Measurements from ENCODE around the gene SAP130. TPM values are rescaled to one million over a fixed set of nuclear protein-coding genes. Genes with fewer than 3 reads are reported as not detected.

SAP130 gene
- polyA plus RNA-seq, 1 of the 3 experiments (the other 2 are of a cell fraction), result 19.0 TPM

- no peak overlapping the region for H2AFZ ChIP-seq (ENCODE audit: low read depth)
- TF ChIP-seq USF2 (IDR thresholded peaks at IDR 0.05; ENCODE audit: borderline replicate concordance, low read depth, low read length), result no peak
- peak; percentile 81; the same call in 1 of the 2 replicates for TF ChIP-seq RFX5 (IDR thresholded peaks at IDR 0.05; ENCODE audit: low read length)
- no peak for TF ChIP-seq GABPA (IDR thresholded peaks at IDR 0.05; ENCODE audit: low read depth)
- WGBS (ENCODE audit: low lambda C conversion rate), result 97% methylated on average over 6 of the region's 6 CpGs
Measured at GRCh38 chr2:127953128-127953718, 74.6 kb downstream of the SAP130 start.

GRCh38 chr2:127951026-127951425 lies 76.8 kb downstream of the SAP130 start:
- Histone ChIP-seq H3K4me1 (ENCODE audit: control insufficient read depth in 1 of 2, insufficient read depth in 2 of 2, low read depth in 1 of 2, low read length in 1 of 2) (peaks cover 0 to 3% of the 10 kb centered on the region in 2 experiments; a peak in 1 of 4 replicates), H3K9me2 (no peaks in the 10 kb centered on the region), H3K36me3 (replicated peaks in 1 of 2; ENCODE audit: control insufficient read depth in 1 of 2, insufficient read depth in 2 of 2, low read length in 1 of 2) (peaks cover 56% of the 10 kb centered on the region in 2 experiments), H3F3A (replicated peaks; ENCODE audit: insufficient read depth) (peaks cover 6% of the 10 kb centered on the region), H3K9ac (no peak overlapping the region), H3K4me3 (ENCODE audit: low read depth in 2 of 2, low read length in 1 of 2) (no peak overlapping the region), H3K27me3 (ENCODE audit: insufficient read depth) (no peaks in the 10 kb centered on the region), H3K9me3 (no peaks in the 10 kb centered on the region), H3K79me2 (ENCODE audit: insufficient read depth) (no peaks in the 10 kb centered on the region; the same call in 1 of the 2 replicates), H3K4me2 (no peak overlapping the region), H3K27ac (ENCODE audit: low read depth in 2 of 2, low read length in 1 of 2) (no peak overlapping the region; a peak in 1 of 4 replicates), H2AFZ (ENCODE audit: low read depth) (no peak overlapping the region), H4K20me1 (ENCODE audit: insufficient read depth) (no peaks in the 10 kb centered on the region)
- no peak for DNase-seq
- TF ChIP-seq TCF12 (IDR thresholded peaks at IDR 0.05) (no peak), SIN3A (IDR thresholded peaks at IDR 0.05; ENCODE audit: borderline replicate concordance, low read depth, low read length) (no peak), SMC3 (IDR thresholded peaks at IDR 0.05; ENCODE audit: low read depth, low read length) (no peak), TEAD4 (IDR thresholded peaks at IDR 0.05; ENCODE audit: borderline replicate concordance, insufficient read depth) (no peak), RFX5 (IDR thresholded peaks at IDR 0.05; ENCODE audit: low read length) (no peak), ELF1 (IDR thresholded peaks at IDR 0.05) (no peak), USF1 (IDR thresholded peaks at IDR 0.05; ENCODE audit: borderline replicate concordance, low read depth) (no peak), FOSL2 (IDR thresholded peaks at IDR 0.05; ENCODE audit: borderline replicate concordance, low read depth) (no peak), MXI1 (IDR thresholded peaks at IDR 0.05; ENCODE audit: low read depth, low read length) (no peak), MEF2A (IDR thresholded peaks at IDR 0.05; ENCODE audit: borderline replicate concordance, low read depth) (no peak), POLR2AphosphoS5 (IDR thresholded peaks at IDR 0.05; ENCODE audit: low read depth, low read length) (no peak), CTCF (IDR thresholded peaks at IDR 0.05) (no peak), TAF1 (IDR thresholded peaks at IDR 0.05; ENCODE audit: borderline replicate concordance, low read depth, low read length) (no peak), RCOR1 (IDR thresholded peaks at IDR 0.05; ENCODE audit: low read length) (no peak), NRF1 (IDR thresholded peaks at IDR 0.05; ENCODE audit: low read depth, low read length) (no peak)
- 98% methylated on average over 3 of the region's 4 CpGs for WGBS (ENCODE audit: low lambda C conversion rate)
- POLR2A ChIA-PET, result no interaction called here
- CTCF ChIA-PET, result interaction anchor here (1.5 kb wide), 1 partner anchor 23 kb away, joined by 4 read pairs; no protein-coding TSS in a partner anchor

More at GRCh38 chr2:127953128-127953718, 74.6 kb downstream of the SAP130 start:
- ChIA-PET POLR2A (no interaction called here), CTCF (no interaction called here)
- Histone ChIP-seq H3K27ac (ENCODE audit: low read depth in 2 of 2, low read length in 1 of 2) (peak overlapping the region in 1 of 2 experiments; percentile 4; a peak in 1 of 4 replicates), H3K4me2 (no peak overlapping the region), H3K4me3 (ENCODE audit: low read depth in 2 of 2, low read length in 1 of 2) (no peak overlapping the region), H3K9ac (no peak overlapping the region), H3K79me2 (ENCODE audit: insufficient read depth) (no peaks in the 10 kb centered on the region; the same call in 1 of the 2 replicates), H3K4me1 (ENCODE audit: control insufficient read depth in 1 of 2, insufficient read depth in 2 of 2, low read depth in 1 of 2, low read length in 1 of 2) (peaks cover 0 to 3% of the 10 kb centered on the region in 2 experiments; a peak in 1 of 4 replicates), H4K20me1 (ENCODE audit: insufficient read depth) (no peaks in the 10 kb centered on the region), H3K9me2 (no peaks in the 10 kb centered on the region), H3K9me3 (no peaks in the 10 kb centered on the region), H3K27me3 (ENCODE audit: insufficient read depth) (no peaks in the 10 kb centered on the region), H3K36me3 (replicated peaks in 1 of 2; ENCODE audit: control insufficient read depth in 1 of 2, insufficient read depth in 2 of 2, low read length in 1 of 2) (peaks cover 50 to 61% of the 10 kb centered on the region in 2 experiments), H3F3A (replicated peaks; ENCODE audit: insufficient read depth) (no peaks in the 10 kb centered on the region)
- DNase-seq, result no peak
